HCT116 (cell line): Measurements from ENCODE around the gene CFAP58.

Experiments used
- ATF3 ChIP-seq: IDR thresholded peaks from 2 replicates; pipeline ENCODE4 v1.6.1; 2012
- CEBPB ChIP-seq: IDR thresholded peaks from 2 replicates; pipeline ENCODE4 v1.6.1; 2012; ENCODE audit warnings: low read depth
- CTCF ChIP-seq, 3 experiments: fragments of 200-600 bp in 1 of 3; sonication (generic) in 1 of 3; IDR thresholded peaks in 2 of 3; conservative IDR thresholded peaks in 1 of 3; 2 replicates each; pipeline ENCODE4 v1.5.1; 2012 to 2017; ENCODE audit warnings: low read depth in 2 of 3, low read length in 2 of 3, antibody characterized with exemption in 1 of 3, borderline replicate concordance in 1 of 3, control low read depth in 1 of 3, mild to moderate bottlenecking in 1 of 3, mixed read lengths in 1 of 3, mixed run types in 1 of 3, moderate library complexity in 1 of 3; ENCODE audit not compliant: insufficient read depth in 1 of 3
- EZH2 ChIP-seq: fragments of 200-600 bp; sonication (generic); IDR thresholded peaks from 2 replicates; pipeline ENCODE4 v1.6.1; 2017; ENCODE audit warnings: antibody characterized with exemption, mixed run types
- FOSL1 ChIP-seq: IDR thresholded peaks from 2 replicates; pipeline ENCODE4 v1.6.1; 2012; ENCODE audit warnings: low read depth
- POLR2A ChIP-seq: IDR thresholded peaks from 2 replicates; pipeline ENCODE4 v1.7.0; 2011; ENCODE audit warnings: borderline replicate concordance; ENCODE audit not compliant: insufficient read depth, insufficient read length; ENCODE audit errors: extremely low read depth
- POLR2AphosphoS5 ChIP-seq: IDR thresholded peaks from 2 replicates; pipeline ENCODE4 v1.6.1; 2011; ENCODE audit warnings: mild to moderate bottlenecking, low read depth, low read length, moderate library complexity

- TF ChIP-seq ATF3 (no peak), CEBPB (no peak), CTCF (IDR thresholded peaks at IDR 0.05 in 2 of 3, conservative IDR thresholded peaks at IDR 0.05 in 1 of 3; ENCODE audit: borderline replicate concordance in 1 of 3, insufficient read depth in 1 of 3, low read depth in 2 of 3, low read length in 2 of 3) (no peak), POLR2AphosphoS5 (no peak), EZH2 (no peak), FOSL1 (no peak), POLR2A (no peak)
Observed at GRCh38 chr10:104371753-104372152, 18.1 kb downstream of the CFAP58 start.
